ENCODE data around the gene PRDM4. TPM values are rescaled to one million over a fixed set of nuclear protein-coding genes. Genes with fewer than 3 reads are reported as not detected.

Gene PRDM4
- total and polyA plus RNA-seq, 2 of the 13 experiments (the other 11 are each of a cell fraction or from before 2014, with no cell fraction given), result 9.9 to 15.3 TPM

DNA sequence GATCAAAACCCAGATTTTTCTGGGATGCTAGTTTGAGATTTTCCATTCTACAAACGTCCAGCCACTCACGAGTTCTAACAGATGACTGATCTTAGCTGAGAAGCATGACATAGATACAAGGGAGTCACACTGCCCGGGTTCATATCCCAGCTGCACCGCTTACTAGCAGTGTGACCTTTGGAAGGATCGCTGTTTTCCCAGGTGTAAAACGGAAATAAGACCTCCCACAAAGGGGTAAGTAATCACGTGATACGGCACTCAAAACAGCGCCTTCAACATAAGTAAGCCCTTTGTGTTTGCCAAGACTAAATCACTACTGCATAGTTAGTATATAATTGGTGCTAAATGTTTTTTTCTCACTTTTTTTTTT is 76.0 kb downstream of the PRDM4 start (continued):
- TF ChIP-seq SRSF9 (IDR thresholded peaks at IDR 0.05; ENCODE audit: borderline replicate concordance, insufficient read depth, low read depth, low read length, poor library complexity, severe bottlenecking) (no peak), NCOA2 (CRISPR knock-in tag; IDR thresholded peaks at IDR 0.05) (peak; percentile 45; the same call in 1 of the 2 replicates), RARG (CRISPR knock-in tag; IDR thresholded peaks at IDR 0.05; ENCODE audit: low read depth) (no peak), BHLHE40 (IDR thresholded peaks at IDR 0.05; ENCODE audit: low read length) (peak; percentile 84), HMG20A (CRISPR knock-in tag; IDR thresholded peaks at IDR 0.05; ENCODE audit: borderline replicate concordance) (no peak), PCBP2 (optimal IDR thresholded peaks at IDR 0.05; ENCODE audit: low read depth, low read length, poor library complexity, severe bottlenecking) (no peak), NCOR1 (IDR thresholded peaks at IDR 0.05; ENCODE audit: borderline replicate concordance, low read length) (peak; percentile 80; the same call in 1 of the 2 replicates), ELF1 (CRISPR knock-in tag; IDR thresholded peaks at IDR 0.05) (no peak), NAIF1 (CRISPR knock-in tag; IDR thresholded peaks at IDR 0.05; ENCODE audit: borderline replicate concordance) (no peak), MTA3 (CRISPR knock-in tag; IDR thresholded peaks at IDR 0.05) (no peak), ZNF264 (CRISPR knock-in tag; IDR thresholded peaks at IDR 0.05) (no peak), SAFB2 (CRISPR knock-in tag; IDR thresholded peaks at IDR 0.05; ENCODE audit: borderline replicate concordance, low read depth) (no peak), ZNF878 (CRISPR knock-in tag; IDR thresholded peaks at IDR 0.05) (0 out of 2 replicates have a peak, but pooled peaks have one; percentile 46), BRD4 (CRISPR knock-in tag; IDR thresholded peaks at IDR 0.05) (no peak), ZNF343 (CRISPR knock-in tag; IDR thresholded peaks at IDR 0.05) (no peak), KMT2B (CRISPR knock-in tag; IDR thresholded peaks at IDR 0.05) (no peak), ZNF883 (CRISPR knock-in tag; IDR thresholded peaks at IDR 0.05; ENCODE audit: not compliant biosample characterization) (no peak), ZNF839 (CRISPR knock-in tag; IDR thresholded peaks at IDR 0.05; ENCODE audit: borderline replicate concordance) (no peak), ISX (CRISPR knock-in tag; conservative IDR thresholded peaks at IDR 0.05) (no peak)
- TF ChIP-seq, protein P1, sequence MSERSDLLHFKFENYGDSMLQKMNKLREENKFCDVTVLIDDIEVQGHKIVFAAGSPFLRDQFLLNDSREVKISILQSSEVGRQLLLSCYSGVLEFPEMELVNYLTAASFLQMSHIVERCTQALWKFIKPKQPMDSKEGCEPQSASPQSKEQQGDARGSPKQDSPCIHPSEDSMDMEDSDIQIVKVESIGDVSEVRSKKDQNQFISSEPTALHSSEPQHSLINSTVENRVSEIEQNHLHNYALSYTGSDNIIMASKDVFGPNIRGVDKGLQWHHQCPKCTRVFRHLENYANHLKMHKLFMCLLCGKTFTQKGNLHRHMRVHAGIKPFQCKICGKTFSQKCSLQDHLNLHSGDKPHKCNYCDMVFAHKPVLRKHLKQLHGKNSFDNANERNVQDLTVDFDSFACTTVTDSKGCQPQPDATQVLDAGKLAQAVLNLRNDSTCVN (CRISPR knock-in tag; IDR thresholded peaks at IDR 0.05; ENCODE audit: borderline replicate concordance), result no peak
- TF ChIP-seq, protein P2, sequence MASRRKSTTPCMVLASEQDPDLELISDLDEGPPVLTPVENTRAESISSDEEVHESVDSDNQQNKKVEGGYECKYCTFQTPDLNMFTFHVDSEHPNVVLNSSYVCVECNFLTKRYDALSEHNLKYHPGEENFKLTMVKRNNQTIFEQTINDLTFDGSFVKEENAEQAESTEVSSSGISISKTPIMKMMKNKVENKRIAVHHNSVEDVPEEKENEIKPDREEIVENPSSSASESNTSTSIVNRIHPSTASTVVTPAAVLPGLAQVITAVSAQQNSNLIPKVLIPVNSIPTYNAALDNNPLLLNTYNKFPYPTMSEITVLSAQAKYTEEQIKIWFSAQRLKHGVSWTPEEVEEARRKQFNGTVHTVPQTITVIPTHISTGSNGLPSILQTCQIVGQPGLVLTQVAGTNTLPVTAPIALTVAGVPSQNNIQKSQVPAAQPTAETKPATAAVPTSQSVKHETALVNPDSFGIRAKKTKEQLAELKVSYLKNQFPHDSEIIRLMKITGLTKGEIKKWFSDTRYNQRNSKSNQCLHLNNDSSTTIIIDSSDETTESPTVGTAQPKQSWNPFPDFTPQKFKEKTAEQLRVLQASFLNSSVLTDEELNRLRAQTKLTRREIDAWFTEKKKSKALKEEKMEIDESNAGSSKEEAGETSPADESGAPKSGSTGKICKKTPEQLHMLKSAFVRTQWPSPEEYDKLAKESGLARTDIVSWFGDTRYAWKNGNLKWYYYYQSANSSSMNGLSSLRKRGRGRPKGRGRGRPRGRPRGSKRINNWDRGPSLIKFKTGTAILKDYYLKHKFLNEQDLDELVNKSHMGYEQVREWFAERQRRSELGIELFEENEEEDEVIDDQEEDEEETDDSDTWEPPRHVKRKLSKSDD (CRISPR knock-in tag; IDR thresholded peaks at IDR 0.05; ENCODE audit: low read depth), result no peak
- TF ChIP-seq, protein P3, sequence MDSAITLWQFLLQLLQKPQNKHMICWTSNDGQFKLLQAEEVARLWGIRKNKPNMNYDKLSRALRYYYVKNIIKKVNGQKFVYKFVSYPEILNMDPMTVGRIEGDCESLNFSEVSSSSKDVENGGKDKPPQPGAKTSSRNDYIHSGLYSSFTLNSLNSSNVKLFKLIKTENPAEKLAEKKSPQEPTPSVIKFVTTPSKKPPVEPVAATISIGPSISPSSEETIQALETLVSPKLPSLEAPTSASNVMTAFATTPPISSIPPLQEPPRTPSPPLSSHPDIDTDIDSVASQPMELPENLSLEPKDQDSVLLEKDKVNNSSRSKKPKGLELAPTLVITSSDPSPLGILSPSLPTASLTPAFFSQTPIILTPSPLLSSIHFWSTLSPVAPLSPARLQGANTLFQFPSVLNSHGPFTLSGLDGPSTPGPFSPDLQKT (CRISPR knock-in tag; IDR thresholded peaks at IDR 0.05; ENCODE audit: borderline replicate concordance), result no peak
